ENCODE results near the gene PABPC1L.
A peak's percentile ranks its signal among the peaks of the same experiment; 100 is the strongest.

The PABPC1L gene

GRCh38 chr20:44979090-44979621, 69.3 kb downstream of the PABPC1L start:
- TF ChIP-seq CTCF (IDR thresholded peaks at IDR 0.05; ENCODE audit: insufficient read depth, low read length, poor library complexity, severe bottlenecking): no peak
- no peak for TF ChIP-seq EZH2phosphoT487 (conservative IDR thresholded peaks at IDR 0.05; ENCODE audit: low read length)
- no peaks in the 10 kb centered on the region for H3K9me2 ChIP-seq (replicated peaks; ENCODE audit: insufficient read depth, low read length)
- peak overlapping the region; percentile 41 for H3K9ac ChIP-seq (ENCODE audit: low read length)
- H2AFZ ChIP-seq (ENCODE audit: low read depth, low read length, severe bottlenecking): no peak overlapping the region
- peak overlapping the region; percentile 95 for H3K27ac ChIP-seq (ENCODE audit: low read depth, low read length)
- H3K4me2 ChIP-seq (ENCODE audit: low read depth, low read length, poor library complexity, severe bottlenecking): peak overlapping the region; percentile 86
- 0 out of 2 replicates have a peak, but pooled peaks cover 7% of the 10 kb centered on the region for H4K20me1 ChIP-seq (ENCODE audit: low read depth, low read length)
- H3K36me3 ChIP-seq (ENCODE audit: low read length): peaks cover 59% of the 10 kb centered on the region
- H3K27me3 ChIP-seq (ENCODE audit: low read length): no peaks in the 10 kb centered on the region
- H3K9me3 ChIP-seq (ENCODE audit: insufficient read depth, low read length): no peaks in the 10 kb centered on the region
- H3F3A ChIP-seq (ENCODE audit: insufficient read depth): peaks cover 49% of the 10 kb centered on the region
- peak overlapping the region; percentile 27 for H3K4me3 ChIP-seq (ENCODE audit: insufficient read depth, low read length, poor library complexity, severe bottlenecking)
- peaks cover 42% of the 10 kb centered on the region for H3K79me2 ChIP-seq (ENCODE audit: insufficient read depth, low read length)

GRCh38 chr20:44981736-44982406, 72.0 kb downstream of the PABPC1L start:
- Histone ChIP-seq H4K20me1 (ENCODE audit: low read depth, low read length) (0 out of 2 replicates have a peak, but pooled peaks cover 7% of the 10 kb centered on the region), H2AFZ (ENCODE audit: low read depth, low read length, severe bottlenecking) (no peak overlapping the region), H3K36me3 (ENCODE audit: low read length) (peaks cover 61% of the 10 kb centered on the region), H3K27ac (ENCODE audit: low read depth, low read length) (no peak overlapping the region), H3K9me2 (replicated peaks; ENCODE audit: insufficient read depth, low read length) (no peaks in the 10 kb centered on the region), H3K4me2 (ENCODE audit: low read depth, low read length, poor library complexity, severe bottlenecking) (no peak overlapping the region), H3F3A (ENCODE audit: insufficient read depth) (peaks cover 32% of the 10 kb centered on the region), H3K79me2 (ENCODE audit: insufficient read depth, low read length) (peaks cover 62% of the 10 kb centered on the region), H3K9ac (ENCODE audit: low read length) (no peak overlapping the region), H3K4me3 (ENCODE audit: insufficient read depth, low read length, poor library complexity, severe bottlenecking) (no peak overlapping the region), H3K9me3 (ENCODE audit: insufficient read depth, low read length) (no peaks in the 10 kb centered on the region), H3K27me3 (ENCODE audit: low read length) (no peaks in the 10 kb centered on the region)
- TF ChIP-seq EZH2phosphoT487 (conservative IDR thresholded peaks at IDR 0.05; ENCODE audit: low read length) (no peak), CTCF (IDR thresholded peaks at IDR 0.05; ENCODE audit: insufficient read depth, low read length, poor library complexity, severe bottlenecking) (no peak)

- peaks cover 71% of the 10 kb centered on the region for H3K36me3 ChIP-seq (ENCODE audit: low read length)
- no peaks in the 10 kb centered on the region for H3K9me3 ChIP-seq (ENCODE audit: insufficient read depth, low read length)
- TF ChIP-seq CTCF (IDR thresholded peaks at IDR 0.05; ENCODE audit: insufficient read depth, low read length, poor library complexity, severe bottlenecking) (no peak), EZH2phosphoT487 (conservative IDR thresholded peaks at IDR 0.05; ENCODE audit: low read length) (no peak)
- H3K79me2 ChIP-seq (ENCODE audit: insufficient read depth, low read length): peaks cover 70% of the 10 kb centered on the region
- no peak overlapping the region for H3K4me3 ChIP-seq (ENCODE audit: insufficient read depth, low read length, poor library complexity, severe bottlenecking)
- H4K20me1 ChIP-seq (ENCODE audit: low read depth, low read length): peaks cover 7% of the 10 kb centered on the region; the same call in 1 of the 2 replicates
- H3K27ac ChIP-seq (ENCODE audit: low read depth, low read length): no peak overlapping the region
- no peak overlapping the region for H3K9ac ChIP-seq (ENCODE audit: low read length)
- no peak overlapping the region for H3K4me2 ChIP-seq (ENCODE audit: low read depth, low read length, poor library complexity, severe bottlenecking)
- H2AFZ ChIP-seq (ENCODE audit: low read depth, low read length, severe bottlenecking): no peak overlapping the region
- no peaks in the 10 kb centered on the region for H3K27me3 ChIP-seq (ENCODE audit: low read length)
- H3F3A ChIP-seq (ENCODE audit: insufficient read depth): peaks cover 29% of the 10 kb centered on the region
- no peaks in the 10 kb centered on the region for H3K9me2 ChIP-seq (replicated peaks; ENCODE audit: insufficient read depth, low read length)
These were observed 73.3 kb downstream of the PABPC1L start for GRCh38 chr20:44983093-44983674.
